WERI-Rb-1 (cell line): ENCODE measurements around the gene SLC12A5.

Source experiments
- DNase-seq: peaks from one replicate; pipeline ENCODE4 v3.0.0-alpha.2; 2020
- H3K27ac ChIP-seq: fragments of 250-450 bp; sonication (Bioruptor Pico); 2 replicates; pipeline ENCODE4 v1.5.1; 2020; ENCODE audit warnings: mild to moderate bottlenecking, moderate library complexity
- H3K27me3 ChIP-seq: fragments of 250-450 bp; sonication (Bioruptor Pico); 2 replicates; pipeline ENCODE4 v1.5.1; 2021; ENCODE audit warnings: mild to moderate bottlenecking, low read depth, moderate library complexity; ENCODE audit not compliant: insufficient read depth, severe bottlenecking
- H3K36me3 ChIP-seq: fragments of 250-450 bp; sonication (Bioruptor Pico); 2 replicates; pipeline ENCODE4 v1.5.1; 2020; ENCODE audit warnings: mild to moderate bottlenecking, moderate library complexity
- H3K4me3 ChIP-seq: 2 replicates; pipeline ENCODE4 v1.5.1; 2011; ENCODE audit warnings: low read depth, mild to moderate bottlenecking, control low read depth, low read length
- H3K9me3 ChIP-seq: fragments of 250-450 bp; sonication (Bioruptor Pico); 2 replicates; pipeline ENCODE4 v1.5.1; 2021; ENCODE audit warnings: mild to moderate bottlenecking, moderate library complexity; ENCODE audit not compliant: severe bottlenecking
- CTCF ChIP-seq: IDR thresholded peaks from 2 replicates; pipeline ENCODE4 v1.5.1; 2011; ENCODE audit warnings: low read depth, mild to moderate bottlenecking, control low read depth, inconsistent platforms, low read length

SLC12A5 gene

GRCh38 chr20:46043556-46043955, 14.5 kb downstream of the SLC12A5 start:
- Histone ChIP-seq H3K9me3 (no peaks in the 10 kb centered on the region), H3K36me3 (no peaks in the 10 kb centered on the region), H3K27me3 (no peaks in the 10 kb centered on the region), H3K27ac (no peak overlapping the region), H3K4me3 (no peak overlapping the region)
- TF ChIP-seq CTCF, result no peak
- no peak for DNase-seq

- Histone ChIP-seq H3K27ac (no peak overlapping the region), H3K36me3 (no peaks in the 10 kb centered on the region), H3K27me3 (no peaks in the 10 kb centered on the region), H3K4me3 (no peak overlapping the region), H3K9me3 (no peaks in the 10 kb centered on the region)
- DNase-seq, result no peak
- TF ChIP-seq CTCF, result no peak
Measured at GRCh38 chr20:46044896-46045295, 15.9 kb downstream of the SLC12A5 start.

- no peak for TF ChIP-seq CTCF
- H3K27me3 ChIP-seq, result no peaks in the 10 kb centered on the region
Measured at GRCh38 chr20:46046588-46047310, 17.7 kb downstream of the SLC12A5 start.

GRCh38 chr20:46047821-46048220, 18.8 kb downstream of the SLC12A5 start:
- Histone ChIP-seq H3K36me3 (no peaks in the 10 kb centered on the region), H3K27ac (no peak overlapping the region), H3K4me3 (no peak overlapping the region), H3K9me3 (no peaks in the 10 kb centered on the region), H3K27me3 (no peaks in the 10 kb centered on the region)
- TF ChIP-seq CTCF, result no peak
- no peak for DNase-seq

More at GRCh38 chr20:46046588-46047310, 17.7 kb downstream of the SLC12A5 start:
- Histone ChIP-seq H3K36me3 (no peaks in the 10 kb centered on the region), H3K27ac (no peak overlapping the region), H3K4me3 (no peak overlapping the region), H3K9me3 (no peaks in the 10 kb centered on the region)
- no peak for DNase-seq

- Histone ChIP-seq H3K9me3 (no peaks in the 10 kb centered on the region), H3K27ac (no peak overlapping the region), H3K27me3 (no peaks in the 10 kb centered on the region), H3K4me3 (no peak overlapping the region), H3K36me3 (no peaks in the 10 kb centered on the region)
- TF ChIP-seq CTCF, result no peak
- DNase-seq, result no peak
Measured at GRCh38 chr20:46049190-46049589, 20.2 kb downstream of the SLC12A5 start.

GRCh38 chr20:46049815-46050214, 20.8 kb downstream of the SLC12A5 start:
- DNase-seq, result no peak
- H3K27ac ChIP-seq, result no peak overlapping the region
- TF ChIP-seq CTCF, result no peak
- no peaks in the 10 kb centered on the region for H3K36me3 ChIP-seq
- no peak overlapping the region for H3K4me3 ChIP-seq
- no peaks in the 10 kb centered on the region for H3K9me3 ChIP-seq
- no peaks in the 10 kb centered on the region for H3K27me3 ChIP-seq
